HCT116 (cell line): ENCODE results near the gene SCN2B.

ENCODE experiments used
- POLR2A ChIP-seq: IDR thresholded peaks from 2 replicates; pipeline ENCODE4 v1.7.0; 2011; ENCODE audit warnings: borderline replicate concordance; ENCODE audit not compliant: insufficient read depth, insufficient read length; ENCODE audit errors: extremely low read depth
- TF ChIP-seq, protein P1 (sequence below), 3 experiments: fragments of 200-600 bp in 1 of 3; sonication (generic) in 1 of 3; IDR thresholded peaks in 2 of 3; conservative IDR thresholded peaks in 1 of 3; 2 replicates each; pipeline ENCODE4 v1.5.1; 2012 to 2017; ENCODE audit warnings: low read depth in 2 of 3, low read length in 2 of 3, antibody characterized with exemption in 1 of 3, borderline replicate concordance in 1 of 3, control low read depth in 1 of 3, mild to moderate bottlenecking in 1 of 3, mixed read lengths in 1 of 3, mixed run types in 1 of 3, moderate library complexity in 1 of 3; ENCODE audit not compliant: insufficient read depth in 1 of 3
- TF ChIP-seq, protein P2 (sequence below): IDR thresholded peaks from 2 replicates; pipeline ENCODE4 v1.6.1; 2012
- TF ChIP-seq, protein P3 (sequence below): IDR thresholded peaks from 2 replicates; pipeline ENCODE4 v1.6.1; 2012; ENCODE audit warnings: low read depth

DNA sequence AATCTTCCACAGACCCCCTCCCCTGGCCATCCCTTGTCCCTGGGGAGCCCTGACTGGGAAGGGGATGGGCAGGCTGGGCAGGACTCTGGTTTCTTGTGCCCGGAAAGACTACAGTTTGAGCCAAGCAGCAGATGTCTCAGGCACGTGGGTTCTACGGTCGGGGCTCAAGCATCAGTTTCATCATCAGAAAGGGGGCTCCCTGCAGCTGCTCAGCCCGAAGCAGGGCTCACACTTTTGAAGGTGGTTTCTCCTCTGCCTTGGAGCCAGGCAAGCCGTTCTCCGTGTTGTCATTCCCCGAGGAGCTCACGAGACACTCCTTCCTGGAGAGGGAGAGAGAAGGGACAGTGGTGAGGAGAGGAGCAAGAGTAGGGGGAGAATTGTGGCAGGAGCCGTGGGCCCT lies 39.6 kb downstream of the SCN2B start:
- TF ChIP-seq POLR2A = no peak
- TF ChIP-seq, protein P1, sequence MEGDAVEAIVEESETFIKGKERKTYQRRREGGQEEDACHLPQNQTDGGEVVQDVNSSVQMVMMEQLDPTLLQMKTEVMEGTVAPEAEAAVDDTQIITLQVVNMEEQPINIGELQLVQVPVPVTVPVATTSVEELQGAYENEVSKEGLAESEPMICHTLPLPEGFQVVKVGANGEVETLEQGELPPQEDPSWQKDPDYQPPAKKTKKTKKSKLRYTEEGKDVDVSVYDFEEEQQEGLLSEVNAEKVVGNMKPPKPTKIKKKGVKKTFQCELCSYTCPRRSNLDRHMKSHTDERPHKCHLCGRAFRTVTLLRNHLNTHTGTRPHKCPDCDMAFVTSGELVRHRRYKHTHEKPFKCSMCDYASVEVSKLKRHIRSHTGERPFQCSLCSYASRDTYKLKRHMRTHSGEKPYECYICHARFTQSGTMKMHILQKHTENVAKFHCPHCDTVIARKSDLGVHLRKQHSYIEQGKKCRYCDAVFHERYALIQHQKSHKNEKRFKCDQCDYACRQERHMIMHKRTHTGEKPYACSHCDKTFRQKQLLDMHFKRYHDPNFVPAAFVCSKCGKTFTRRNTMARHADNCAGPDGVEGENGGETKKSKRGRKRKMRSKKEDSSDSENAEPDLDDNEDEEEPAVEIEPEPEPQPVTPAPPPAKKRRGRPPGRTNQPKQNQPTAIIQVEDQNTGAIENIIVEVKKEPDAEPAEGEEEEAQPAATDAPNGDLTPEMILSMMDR (IDR thresholded peaks at IDR 0.05 in 2 of 3, conservative IDR thresholded peaks at IDR 0.05 in 1 of 3; ENCODE audit: borderline replicate concordance in 1 of 3, insufficient read depth in 1 of 3, low read depth in 2 of 3, low read length in 2 of 3) = no peak
- TF ChIP-seq, protein P2, sequence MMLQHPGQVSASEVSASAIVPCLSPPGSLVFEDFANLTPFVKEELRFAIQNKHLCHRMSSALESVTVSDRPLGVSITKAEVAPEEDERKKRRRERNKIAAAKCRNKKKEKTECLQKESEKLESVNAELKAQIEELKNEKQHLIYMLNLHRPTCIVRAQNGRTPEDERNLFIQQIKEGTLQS = no peak
- TF ChIP-seq, protein P3, sequence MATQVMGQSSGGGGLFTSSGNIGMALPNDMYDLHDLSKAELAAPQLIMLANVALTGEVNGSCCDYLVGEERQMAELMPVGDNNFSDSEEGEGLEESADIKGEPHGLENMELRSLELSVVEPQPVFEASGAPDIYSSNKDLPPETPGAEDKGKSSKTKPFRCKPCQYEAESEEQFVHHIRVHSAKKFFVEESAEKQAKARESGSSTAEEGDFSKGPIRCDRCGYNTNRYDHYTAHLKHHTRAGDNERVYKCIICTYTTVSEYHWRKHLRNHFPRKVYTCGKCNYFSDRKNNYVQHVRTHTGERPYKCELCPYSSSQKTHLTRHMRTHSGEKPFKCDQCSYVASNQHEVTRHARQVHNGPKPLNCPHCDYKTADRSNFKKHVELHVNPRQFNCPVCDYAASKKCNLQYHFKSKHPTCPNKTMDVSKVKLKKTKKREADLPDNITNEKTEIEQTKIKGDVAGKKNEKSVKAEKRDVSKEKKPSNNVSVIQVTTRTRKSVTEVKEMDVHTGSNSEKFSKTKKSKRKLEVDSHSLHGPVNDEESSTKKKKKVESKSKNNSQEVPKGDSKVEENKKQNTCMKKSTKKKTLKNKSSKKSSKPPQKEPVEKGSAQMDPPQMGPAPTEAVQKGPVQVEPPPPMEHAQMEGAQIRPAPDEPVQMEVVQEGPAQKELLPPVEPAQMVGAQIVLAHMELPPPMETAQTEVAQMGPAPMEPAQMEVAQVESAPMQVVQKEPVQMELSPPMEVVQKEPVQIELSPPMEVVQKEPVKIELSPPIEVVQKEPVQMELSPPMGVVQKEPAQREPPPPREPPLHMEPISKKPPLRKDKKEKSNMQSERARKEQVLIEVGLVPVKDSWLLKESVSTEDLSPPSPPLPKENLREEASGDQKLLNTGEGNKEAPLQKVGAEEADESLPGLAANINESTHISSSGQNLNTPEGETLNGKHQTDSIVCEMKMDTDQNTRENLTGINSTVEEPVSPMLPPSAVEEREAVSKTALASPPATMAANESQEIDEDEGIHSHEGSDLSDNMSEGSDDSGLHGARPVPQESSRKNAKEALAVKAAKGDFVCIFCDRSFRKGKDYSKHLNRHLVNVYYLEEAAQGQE = no peak
